ENCODE data around the gene SNRNP48.

DNA sequence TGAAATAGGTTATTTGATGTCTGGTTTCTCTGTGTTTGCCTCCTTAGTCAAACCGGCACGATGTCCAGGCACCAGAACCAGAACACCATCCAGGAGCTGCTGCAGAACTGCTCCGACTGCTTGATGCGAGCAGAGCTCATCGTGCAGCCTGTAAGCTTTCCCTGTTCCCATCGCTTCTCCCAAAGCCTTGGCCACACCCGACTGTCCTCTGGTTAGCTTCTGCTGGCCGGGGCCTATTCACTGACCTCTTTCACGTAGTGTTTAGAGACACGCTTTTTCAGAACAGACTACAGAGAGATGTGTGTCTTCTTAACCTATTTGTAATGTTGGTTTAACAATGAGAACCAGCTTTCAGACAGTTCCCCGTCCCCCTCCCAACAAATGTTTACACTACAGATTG lies 34.3 kb upstream of the SNRNP48 start:
- TF ChIP-seq, protein P1, sequence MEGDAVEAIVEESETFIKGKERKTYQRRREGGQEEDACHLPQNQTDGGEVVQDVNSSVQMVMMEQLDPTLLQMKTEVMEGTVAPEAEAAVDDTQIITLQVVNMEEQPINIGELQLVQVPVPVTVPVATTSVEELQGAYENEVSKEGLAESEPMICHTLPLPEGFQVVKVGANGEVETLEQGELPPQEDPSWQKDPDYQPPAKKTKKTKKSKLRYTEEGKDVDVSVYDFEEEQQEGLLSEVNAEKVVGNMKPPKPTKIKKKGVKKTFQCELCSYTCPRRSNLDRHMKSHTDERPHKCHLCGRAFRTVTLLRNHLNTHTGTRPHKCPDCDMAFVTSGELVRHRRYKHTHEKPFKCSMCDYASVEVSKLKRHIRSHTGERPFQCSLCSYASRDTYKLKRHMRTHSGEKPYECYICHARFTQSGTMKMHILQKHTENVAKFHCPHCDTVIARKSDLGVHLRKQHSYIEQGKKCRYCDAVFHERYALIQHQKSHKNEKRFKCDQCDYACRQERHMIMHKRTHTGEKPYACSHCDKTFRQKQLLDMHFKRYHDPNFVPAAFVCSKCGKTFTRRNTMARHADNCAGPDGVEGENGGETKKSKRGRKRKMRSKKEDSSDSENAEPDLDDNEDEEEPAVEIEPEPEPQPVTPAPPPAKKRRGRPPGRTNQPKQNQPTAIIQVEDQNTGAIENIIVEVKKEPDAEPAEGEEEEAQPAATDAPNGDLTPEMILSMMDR (IDR thresholded peaks at IDR 0.05), result no peak
- TF ChIP-seq POLR2A (IDR thresholded peaks at IDR 0.05), result no peak

Measured in uterus (tissue), 2 donors.